AG09309 (cell line): ENCODE data around the gene COX4I1.
"Not testable (repeated sequence)": the region's sequence is repeated elsewhere in the genome, so short reads cannot be mapped to it uniquely, and the experiment has no call there.

Experiments used
- DNase-seq: peaks from one replicate; pipeline ENCODE4 v3.0.0-alpha.2; 2010; ENCODE audit warnings: low read depth
- H3K4me3 ChIP-seq: 2 replicates; pipeline ENCODE4 v1.5.1; 2011; ENCODE audit warnings: mild to moderate bottlenecking, low read depth, low read length, moderate library complexity; ENCODE audit not compliant: control insufficient read depth
- TF ChIP-seq, protein P1 (sequence below): IDR thresholded peaks from 2 replicates; pipeline ENCODE4 v1.5.1; 2011; ENCODE audit warnings: mild to moderate bottlenecking, low read depth, low read length, inconsistent platforms; ENCODE audit not compliant: insufficient read depth, control insufficient read depth; ENCODE audit errors: missing control alignments

Gene COX4I1

GRCh38 chr16:85806539-85806938 is 7.0 kb downstream of the COX4I1 start:
- H3K4me3 ChIP-seq: no peak overlapping the region
- TF ChIP-seq, protein P1, sequence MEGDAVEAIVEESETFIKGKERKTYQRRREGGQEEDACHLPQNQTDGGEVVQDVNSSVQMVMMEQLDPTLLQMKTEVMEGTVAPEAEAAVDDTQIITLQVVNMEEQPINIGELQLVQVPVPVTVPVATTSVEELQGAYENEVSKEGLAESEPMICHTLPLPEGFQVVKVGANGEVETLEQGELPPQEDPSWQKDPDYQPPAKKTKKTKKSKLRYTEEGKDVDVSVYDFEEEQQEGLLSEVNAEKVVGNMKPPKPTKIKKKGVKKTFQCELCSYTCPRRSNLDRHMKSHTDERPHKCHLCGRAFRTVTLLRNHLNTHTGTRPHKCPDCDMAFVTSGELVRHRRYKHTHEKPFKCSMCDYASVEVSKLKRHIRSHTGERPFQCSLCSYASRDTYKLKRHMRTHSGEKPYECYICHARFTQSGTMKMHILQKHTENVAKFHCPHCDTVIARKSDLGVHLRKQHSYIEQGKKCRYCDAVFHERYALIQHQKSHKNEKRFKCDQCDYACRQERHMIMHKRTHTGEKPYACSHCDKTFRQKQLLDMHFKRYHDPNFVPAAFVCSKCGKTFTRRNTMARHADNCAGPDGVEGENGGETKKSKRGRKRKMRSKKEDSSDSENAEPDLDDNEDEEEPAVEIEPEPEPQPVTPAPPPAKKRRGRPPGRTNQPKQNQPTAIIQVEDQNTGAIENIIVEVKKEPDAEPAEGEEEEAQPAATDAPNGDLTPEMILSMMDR: no peak
- DNase-seq: no peak

DNA sequence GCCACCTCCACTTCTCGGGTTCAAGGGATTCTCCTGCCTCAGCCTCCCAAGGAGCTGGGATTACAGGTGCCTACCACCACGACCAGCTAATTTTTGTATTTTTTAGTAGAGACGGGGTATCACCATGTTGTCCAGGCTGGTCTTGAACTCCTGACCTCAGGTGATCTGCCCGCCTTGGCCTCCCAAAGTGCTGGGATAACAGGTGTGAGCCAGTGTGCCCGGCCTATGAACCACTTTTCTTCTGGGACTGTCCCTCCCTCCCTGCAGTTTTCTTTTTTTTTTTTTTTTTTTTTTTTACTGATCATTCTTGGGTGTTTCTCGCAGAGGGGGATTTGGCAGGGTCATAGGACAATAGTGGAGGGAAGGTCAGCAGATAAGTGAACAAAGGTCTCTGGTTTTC is 7.8 kb downstream of the COX4I1 start:
- not testable (repeated sequence) for DNase-seq

GRCh38 chr16:85808104-85808503 is 8.6 kb downstream of the COX4I1 start:
- H3K4me3 ChIP-seq, DNase-seq: not testable (repeated sequence)

More for the DNA sequence above, 7.8 kb downstream of the COX4I1 start:
- H3K4me3 ChIP-seq: not testable (repeated sequence)

DNA sequence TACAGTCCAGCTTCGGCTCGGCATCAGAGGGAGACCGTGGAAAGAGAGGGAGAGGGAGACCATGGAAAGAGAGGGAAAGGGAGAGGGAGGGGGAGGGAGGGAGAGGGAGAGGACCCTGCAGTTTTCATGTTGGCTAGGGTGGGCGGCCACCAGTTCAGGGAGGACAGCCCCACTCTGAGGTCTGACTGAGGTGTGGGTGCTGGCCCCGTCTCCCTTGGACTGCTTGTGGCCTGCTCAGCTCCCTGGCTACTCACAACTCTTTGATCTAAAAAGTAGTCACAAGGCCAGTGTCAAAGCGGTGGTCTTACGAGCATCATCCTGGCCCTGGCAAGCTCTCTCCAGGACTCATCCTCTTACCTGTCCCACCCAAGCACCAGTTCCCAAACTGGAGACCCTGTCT is 9.4 kb downstream of the COX4I1 start:
- DNase-seq: no peak
- TF ChIP-seq, protein P1: no peak
- H3K4me3 ChIP-seq: no peak overlapping the region

GRCh38 chr16:85809645-85810044 is 10.2 kb downstream of the COX4I1 start:
- no peak for DNase-seq
- TF ChIP-seq, protein P1: no peak
- no peak overlapping the region for H3K4me3 ChIP-seq

- TF ChIP-seq, protein P1: no peak
- no peak overlapping the region for H3K4me3 ChIP-seq
- no peak for DNase-seq
Measured at GRCh38 chr16:85810097-85810741, 10.7 kb downstream of the COX4I1 start.

DNA sequence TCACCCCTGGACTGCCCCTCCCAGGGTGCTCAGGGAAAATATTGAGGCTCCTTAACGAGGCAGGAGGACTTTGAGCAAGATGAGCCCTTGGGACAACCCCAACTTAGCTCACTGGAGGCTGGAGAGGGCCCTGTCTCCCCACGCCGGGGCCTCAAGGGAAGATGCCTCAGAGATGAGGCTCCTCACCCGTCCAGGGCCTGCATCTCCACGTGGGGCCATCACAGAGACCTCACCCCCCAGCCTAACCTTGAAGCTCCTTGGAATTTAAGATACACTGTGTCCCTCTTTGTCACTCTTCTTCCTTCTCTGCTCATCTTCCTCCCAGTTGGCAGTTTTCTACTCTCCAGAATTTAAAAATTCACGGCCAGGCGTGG is 11.2 kb downstream of the COX4I1 start:
- H3K4me3 ChIP-seq: no peak overlapping the region
- TF ChIP-seq, protein P1: no peak
- no peak for DNase-seq
